ENCODE results near the gene EHD3. TPM values are rescaled to one million over a fixed set of nuclear protein-coding genes. Genes with fewer than 3 reads are reported as not detected.
A peak's percentile ranks its signal among the peaks of the same experiment; 100 is the strongest.

The EHD3 gene
- polyA plus RNA-seq, 3 donors: 22.0 to 37.8 (median 32.1) TPM

DNA sequence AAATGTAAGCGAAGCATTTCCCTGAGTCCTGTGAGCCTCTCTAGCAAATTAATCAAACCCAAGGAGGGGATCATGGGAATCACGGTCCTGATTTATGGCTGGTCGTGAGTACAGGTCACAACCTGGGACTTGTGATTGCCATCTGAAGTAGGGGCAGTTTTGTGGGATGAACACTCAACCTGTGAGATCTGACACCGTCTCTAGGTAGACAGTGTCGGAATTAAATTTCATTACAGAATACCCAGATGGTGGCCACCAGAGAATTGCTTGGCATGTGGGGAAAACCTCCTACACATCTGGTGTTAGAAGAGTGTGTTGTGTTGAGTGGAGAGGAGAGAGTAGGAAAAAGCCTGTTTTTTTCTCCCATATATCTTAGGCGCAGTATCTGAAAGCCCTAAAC lies 29.2 kb upstream of the EHD3 start:
- DNase-seq (ENCODE audit: extremely low read depth in 1 of 11, low read depth in 9 of 11, low spot score in 4 of 11): peak in 3 of 11 donors; percentile 6 to 43 (median 19)

DNA sequence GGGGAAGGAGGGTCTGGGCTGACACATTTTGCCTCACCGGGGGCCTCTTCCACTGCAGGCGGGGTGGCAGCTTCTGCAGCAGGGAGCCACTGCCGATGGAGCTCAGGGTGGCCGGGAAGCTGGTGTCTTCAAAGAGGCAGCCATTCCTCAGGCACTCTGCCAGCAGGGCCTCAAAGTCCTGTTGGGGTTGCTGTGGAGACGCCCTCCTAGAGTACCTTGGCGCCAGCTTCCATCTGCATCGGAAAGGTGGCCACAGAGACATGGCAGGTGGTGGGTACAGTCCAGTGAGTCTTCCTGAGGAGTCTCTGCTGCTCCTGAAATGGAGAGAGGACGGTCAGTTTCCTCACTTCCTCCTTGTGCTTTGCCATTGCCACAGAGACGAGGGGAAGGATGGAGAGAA lies 28.8 kb upstream of the EHD3 start:
- no peak for DNase-seq (ENCODE audit: extremely low read depth in 1 of 11, low read depth in 9 of 11, low spot score in 4 of 11)

DNA sequence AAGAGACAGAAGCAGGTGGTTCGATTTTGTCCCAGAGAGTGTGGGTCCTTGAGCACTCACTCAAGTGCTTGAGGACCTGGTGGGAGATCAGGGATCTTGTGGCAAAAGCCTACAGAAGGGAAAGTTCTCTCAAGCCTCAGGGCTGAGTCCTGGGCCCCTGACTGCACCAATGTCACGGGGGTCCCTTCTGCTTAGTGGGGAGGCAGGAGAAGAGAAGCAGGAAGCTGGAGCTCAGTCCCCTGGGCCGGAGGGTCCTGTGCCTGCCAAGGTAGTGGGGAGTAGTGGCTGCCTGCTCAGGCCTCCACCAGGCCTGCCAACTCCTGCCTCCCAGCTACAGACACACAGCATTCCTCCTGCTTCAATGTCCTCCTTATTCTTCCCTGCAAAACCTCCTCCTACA lies 28.3 kb upstream of the EHD3 start:
- DNase-seq (ENCODE audit: extremely low read depth in 1 of 11, low read depth in 9 of 11, low spot score in 4 of 11): no peak

DNA sequence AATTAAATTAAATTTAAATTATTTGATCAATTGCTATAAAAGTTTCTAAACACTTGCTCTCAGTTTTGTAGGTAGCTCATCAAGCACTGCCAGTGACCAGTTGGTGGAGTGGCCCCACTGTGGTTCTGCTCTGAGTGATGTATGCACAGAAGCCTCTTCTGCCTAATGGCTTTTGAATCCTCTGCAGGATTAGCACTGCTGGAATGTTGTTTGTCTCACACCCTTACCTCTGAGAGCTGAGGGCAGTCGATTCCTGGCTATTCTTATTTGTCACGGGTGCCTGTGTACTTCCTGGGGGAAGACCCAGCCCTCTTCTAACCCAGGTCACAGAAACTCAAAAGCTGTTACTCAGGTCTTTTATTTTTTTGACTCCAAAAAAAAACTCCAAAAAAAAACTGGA lies 26.2 kb upstream of the EHD3 start:
- DNase-seq (ENCODE audit: extremely low read depth in 1 of 11, low read depth in 9 of 11, low spot score in 4 of 11): no peak

DNA sequence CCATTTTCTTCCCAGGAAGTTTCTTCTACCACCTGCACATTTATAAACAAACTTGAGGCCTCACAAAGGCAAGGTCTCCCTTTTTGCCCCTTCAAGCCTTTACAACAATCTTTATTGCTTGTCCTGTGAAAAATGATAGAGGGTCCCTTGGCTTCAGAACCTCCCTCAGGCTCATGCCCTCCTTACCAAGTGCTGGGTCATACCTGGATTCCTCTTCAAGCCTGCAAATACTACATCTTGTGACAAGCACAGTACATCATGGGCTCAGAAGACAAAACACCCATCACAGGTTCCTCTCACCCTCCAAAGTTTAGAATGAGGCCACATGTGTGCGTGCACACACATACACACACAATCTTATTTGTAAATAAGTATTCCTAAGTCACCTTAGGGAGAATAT lies 25.7 kb upstream of the EHD3 start:
- DNase-seq (ENCODE audit: extremely low read depth in 1 of 11, low read depth in 9 of 11, low spot score in 4 of 11): no peak

DNA sequence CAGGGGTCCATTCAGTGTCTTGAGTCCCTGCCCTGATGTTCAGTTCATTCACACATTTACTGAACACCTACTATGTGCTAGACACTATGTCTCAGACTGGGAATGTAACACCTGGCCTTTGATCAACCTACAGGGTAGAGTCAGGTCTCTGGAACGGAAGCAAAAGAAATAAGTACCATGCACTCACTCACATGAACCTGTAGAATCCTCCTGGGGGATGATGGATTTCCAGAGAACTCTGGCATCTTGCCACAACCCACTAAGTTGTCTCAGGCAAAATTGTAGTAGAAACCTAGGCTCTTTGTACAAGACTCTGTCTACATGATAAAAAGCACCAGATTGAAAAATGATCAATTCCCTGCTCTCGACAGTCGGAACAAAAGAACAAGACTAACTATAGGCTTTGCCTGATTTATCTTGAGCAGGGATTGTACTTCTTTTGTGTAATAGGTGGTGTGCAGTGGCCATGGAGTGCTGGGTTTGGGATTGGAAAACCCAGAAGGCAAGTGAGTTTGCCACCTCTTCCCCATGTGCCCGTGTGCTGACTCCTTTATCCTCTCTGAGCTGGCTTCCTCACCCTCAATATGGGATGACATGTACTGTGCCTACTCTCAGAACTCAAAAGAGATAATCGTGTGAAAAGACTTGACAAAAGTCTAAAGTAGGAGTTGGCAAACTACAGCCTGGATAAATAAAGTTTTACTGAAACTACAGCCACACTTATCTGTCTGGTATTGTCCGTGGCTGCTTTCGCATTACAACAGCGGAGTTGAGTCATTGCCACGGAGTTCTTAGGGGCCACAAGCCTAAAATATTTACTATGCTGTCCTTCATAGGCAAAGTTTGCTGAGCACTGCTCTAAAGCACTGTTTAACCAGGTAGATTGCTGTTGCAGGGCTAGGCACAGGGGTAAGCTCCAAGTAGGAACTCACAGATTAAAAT lies 21.0 kb upstream of the EHD3 start:
- no peak for DNase-seq (ENCODE audit: extremely low read depth in 1 of 11, low read depth in 9 of 11, low spot score in 4 of 11)

DNA sequence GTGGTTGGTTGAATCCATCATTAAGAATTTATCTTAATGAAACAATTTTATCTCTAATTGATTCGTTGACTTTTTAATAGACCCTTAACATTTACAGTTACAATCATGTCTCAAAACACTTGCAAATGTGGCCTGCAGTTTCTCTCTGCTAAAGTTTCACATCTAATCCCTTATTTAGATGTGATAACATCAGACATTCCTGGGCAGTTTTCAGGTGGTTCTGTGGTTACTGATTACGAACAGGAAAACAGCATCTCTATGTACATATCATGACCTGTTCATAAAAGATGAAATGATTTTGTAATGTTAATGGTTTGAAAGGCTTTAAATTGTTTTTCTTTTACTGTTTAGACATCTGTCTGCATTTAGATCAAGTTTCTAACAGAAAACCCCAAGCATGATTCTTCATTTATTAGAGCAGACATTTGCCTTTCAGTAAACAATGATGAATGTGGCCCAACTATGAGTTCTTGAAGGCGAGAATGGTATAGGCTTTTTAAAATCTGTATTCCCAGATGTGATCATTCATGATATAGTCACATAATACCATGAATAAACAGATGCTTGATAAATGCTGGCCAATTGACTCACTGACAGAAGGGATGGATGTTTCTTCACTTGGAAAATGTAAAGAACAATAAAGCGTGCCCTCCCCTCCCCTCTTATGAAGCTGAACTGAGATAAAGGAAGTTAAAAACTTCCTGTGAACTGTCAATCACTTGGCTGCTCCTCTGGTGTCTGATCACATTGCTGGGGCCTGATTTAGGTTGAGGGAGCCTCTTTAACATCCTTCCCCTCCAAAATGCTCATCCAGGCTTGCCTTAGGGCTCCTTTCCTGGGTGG lies 20.1 kb upstream of the EHD3 start:
- no peak for DNase-seq (ENCODE audit: extremely low read depth in 1 of 11, low read depth in 9 of 11, low spot score in 4 of 11)

DNA sequence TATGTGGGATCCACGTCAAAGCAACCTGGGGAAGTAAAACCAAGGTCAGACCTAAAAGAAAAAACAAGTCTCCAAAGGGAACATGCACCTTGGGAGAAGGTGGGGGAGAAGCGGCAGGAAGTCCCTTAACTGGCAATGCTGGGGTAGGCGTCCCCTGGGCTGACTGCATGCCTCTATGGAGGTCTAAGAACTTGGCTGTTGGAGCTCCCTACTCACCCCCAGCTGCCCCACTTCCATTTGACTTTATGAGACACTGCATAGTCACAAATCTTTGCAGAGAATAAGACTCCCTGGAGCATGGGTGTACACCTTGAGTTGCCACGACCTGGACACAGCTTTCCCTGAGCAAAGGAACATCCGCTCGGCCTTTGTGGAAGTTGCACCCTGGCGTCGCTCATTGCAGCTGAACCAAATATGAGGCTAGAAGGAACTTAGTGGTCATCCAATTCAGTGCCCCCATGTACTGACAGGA lies 19.5 kb upstream of the EHD3 start:
- DNase-seq (ENCODE audit: extremely low read depth in 1 of 11, low read depth in 9 of 11, low spot score in 4 of 11): no peak

DNA sequence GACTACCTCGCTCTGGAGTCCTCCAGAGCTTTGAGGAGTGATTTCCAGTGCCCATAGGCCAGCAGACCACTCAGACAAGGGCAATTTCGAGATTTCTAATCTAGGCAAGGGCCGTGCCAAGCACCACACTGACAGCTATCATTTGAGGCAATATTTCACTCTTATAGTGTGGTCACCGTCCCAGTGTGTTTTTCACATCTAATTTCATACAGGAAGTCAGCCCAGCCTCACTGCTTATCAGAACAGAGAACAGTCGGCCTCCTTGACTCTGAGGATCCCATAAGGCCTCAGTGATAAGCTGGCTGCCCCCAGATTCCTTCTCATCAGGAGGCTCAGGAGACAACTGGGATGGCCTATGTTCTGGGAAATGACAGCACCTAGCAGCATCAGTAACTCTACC lies 17.2 kb upstream of the EHD3 start:
- no peak for DNase-seq (ENCODE audit: extremely low read depth in 1 of 11, low read depth in 9 of 11, low spot score in 4 of 11)

DNA sequence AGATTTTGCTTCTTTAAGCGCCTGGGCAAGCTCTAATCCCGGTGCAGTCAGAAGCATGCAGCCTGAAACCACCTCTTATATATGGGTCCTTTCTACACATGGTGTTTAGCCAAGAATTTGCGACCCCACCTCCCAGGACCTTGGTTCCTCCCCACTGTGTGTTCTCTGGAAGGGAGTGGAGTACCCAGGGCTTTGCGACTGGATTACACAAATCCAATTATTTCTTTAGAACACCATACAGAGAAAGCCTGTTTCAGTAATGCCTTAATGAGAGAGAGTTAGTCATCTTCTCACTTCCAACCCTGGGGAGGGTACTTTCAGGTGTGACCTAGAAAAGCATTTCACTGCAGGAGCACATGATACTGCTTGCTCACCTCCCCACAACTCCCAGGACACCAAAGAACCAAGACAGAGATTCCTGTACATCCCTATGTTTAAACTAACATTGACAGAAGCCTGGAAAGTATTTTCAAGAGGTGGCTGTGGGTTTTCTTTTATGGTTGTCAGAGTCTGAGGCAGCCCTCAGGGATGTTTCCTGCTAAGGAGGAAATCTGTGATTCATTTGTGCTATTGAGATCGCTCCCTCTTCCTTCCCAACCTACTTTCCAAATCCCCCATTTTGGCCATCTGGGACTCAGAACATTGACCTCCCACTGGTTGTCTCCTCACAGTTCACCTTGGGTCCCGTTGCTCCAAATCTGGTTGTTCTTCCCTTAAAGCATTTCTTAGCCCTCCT lies 16.3 kb upstream of the EHD3 start, which contains the start of gene CAPN14:
TSS of gene CAPN14 (minus strand) at position 51 of the 736 bp plus-strand sequence. CDS start 12,068 bp downstream, outside the sequence.
- DNase-seq (ENCODE audit: extremely low read depth in 1 of 11, low read depth in 9 of 11, low spot score in 4 of 11): no peak

DNA sequence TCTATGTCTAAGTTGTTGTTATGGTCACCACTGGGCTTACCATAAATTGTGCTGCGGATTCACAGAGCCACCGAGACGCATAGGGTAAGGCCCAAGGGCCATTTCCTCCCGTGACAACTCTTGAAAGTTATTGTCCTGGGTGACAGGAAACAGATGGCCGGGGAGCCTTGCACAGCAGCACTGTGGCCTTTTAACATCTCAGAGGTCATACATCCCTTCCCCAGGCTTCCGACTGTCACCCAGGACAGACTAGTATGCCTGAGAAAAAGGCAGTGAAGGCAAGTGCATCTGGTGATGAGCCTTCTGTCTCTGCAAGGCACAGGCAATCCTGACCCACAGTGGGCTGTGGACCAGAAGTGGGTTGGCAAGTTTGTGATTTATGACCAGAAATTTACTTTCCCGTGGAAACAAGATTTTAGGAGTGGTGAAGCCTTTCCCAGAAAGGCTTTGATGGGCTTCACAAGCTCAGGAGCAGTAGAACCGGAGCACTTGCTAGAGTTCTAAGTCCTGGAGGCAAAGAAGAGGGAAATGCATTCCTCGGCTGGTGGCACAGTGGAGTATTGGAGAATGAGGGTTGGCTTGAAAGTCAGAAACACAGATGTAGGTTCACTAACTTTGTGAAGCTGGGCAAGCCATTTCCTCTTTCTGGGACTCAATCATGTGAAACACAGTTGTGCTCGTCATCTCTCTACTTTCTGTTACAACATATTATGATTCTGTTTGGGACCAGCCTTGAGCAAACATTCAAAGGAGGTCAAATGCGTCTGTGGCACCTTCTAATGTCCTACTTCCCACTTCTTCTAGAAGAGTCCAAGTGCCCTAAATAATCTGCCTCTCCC lies 14.6 kb upstream of the EHD3 start:
- no peak for DNase-seq (ENCODE audit: extremely low read depth in 1 of 11, low read depth in 9 of 11, low spot score in 4 of 11)

DNA sequence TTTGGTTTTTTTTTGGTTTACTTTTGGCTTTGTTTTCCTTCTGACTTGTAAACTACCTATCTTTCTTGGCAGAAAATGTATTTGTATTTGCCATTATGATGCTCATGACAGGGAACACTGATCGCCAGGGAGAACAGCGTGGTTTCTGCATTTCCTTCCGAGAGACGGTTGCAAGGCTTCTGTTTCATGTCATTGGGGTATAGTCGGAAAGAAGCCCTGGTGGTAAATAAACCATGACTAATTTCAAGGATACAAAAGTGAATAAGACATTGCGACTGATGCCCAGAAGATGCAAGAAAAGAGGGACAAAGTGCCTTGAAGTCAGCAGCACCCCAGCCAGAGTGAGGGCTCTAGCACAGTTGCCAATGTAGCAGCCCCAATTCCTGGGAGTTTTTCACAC lies 12.4 kb upstream of the EHD3 start:
- no peak for DNase-seq (ENCODE audit: extremely low read depth in 1 of 11, low read depth in 9 of 11, low spot score in 4 of 11)

DNA sequence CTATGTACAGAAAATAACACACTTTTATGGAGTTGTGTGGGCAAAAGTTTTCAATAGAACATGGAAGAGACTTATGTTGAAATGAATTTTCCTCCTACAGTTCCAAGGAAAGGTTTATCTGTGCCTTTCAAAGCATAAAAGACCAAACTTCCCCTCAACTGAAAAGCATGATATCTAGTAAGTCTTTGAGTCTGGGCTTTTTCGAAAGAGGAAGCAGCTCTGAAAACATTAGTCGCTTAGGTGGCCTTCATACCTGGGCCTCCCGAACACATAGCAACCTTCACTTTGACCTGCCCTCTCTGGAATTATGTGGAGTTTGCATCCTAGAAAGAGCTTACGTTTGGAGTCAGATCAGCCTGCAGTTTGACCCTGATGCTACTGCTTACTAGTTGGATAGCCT lies 11.9 kb upstream of the EHD3 start:
- DNase-seq (ENCODE audit: extremely low read depth in 1 of 11, low read depth in 9 of 11, low spot score in 4 of 11): no peak

DNA sequence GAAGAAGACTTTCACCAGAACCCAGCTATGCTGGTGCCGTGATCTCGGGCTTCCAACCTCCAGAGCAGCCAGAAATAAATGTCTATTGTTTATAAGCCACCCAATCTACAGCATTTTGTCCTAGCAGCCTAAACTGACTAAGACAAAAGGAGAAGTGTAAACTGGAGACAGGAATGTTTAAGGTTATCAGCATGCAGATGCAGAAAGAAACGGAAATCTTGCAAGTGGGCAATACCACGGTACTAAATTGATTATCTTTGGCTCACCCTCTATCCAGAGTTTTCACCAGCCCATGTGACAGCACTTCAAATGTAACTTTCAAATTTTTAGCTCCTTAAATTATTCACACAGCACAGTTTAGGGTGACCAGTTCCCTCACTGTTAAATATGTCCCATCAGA lies 10.9 kb upstream of the EHD3 start:
- no peak for DNase-seq (ENCODE audit: extremely low read depth in 1 of 11, low read depth in 9 of 11, low spot score in 4 of 11)

DNA sequence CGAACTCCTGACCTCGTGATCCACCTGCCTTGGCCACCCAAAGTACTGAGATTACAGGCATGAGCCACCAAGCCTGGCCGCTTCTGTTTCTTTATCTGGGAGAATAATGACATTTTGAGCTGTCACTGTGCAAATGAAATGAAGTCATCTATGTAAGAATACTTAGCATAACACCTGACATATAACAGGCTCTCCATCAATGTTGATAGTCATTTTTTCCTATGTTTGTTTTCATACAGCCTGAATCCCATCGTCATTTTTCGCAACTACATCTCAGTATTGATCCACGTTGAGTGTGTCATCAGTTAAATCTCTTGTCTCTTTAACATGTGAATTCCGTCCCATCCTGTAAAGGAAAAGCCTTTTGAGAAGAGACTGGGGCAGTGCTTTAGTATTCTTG lies 10.2 kb upstream of the EHD3 start:
- DNase-seq (ENCODE audit: extremely low read depth in 1 of 11, low read depth in 9 of 11, low spot score in 4 of 11): no peak

DNA sequence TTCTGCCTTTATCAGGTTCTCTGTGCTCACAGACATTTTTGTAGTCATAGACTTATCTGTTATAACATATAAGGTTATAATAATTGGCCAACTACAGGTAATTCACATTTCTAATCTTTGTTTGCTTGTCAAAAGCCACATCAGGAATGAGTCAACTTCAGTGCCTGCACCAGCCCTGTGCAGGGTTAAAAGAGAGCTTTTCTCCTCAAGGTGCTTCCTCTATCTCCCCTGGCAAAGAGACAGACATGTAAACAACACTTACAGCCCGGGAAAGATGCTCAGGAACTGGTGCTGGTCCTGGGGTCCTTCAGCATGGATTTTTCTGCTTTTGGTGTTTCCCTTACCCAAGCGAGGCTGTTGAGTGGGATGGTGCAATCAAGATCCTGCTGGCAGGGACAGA lies 7.7 kb upstream of the EHD3 start:
- DNase-seq (ENCODE audit: extremely low read depth in 1 of 11, low read depth in 9 of 11, low spot score in 4 of 11): no peak

DNA sequence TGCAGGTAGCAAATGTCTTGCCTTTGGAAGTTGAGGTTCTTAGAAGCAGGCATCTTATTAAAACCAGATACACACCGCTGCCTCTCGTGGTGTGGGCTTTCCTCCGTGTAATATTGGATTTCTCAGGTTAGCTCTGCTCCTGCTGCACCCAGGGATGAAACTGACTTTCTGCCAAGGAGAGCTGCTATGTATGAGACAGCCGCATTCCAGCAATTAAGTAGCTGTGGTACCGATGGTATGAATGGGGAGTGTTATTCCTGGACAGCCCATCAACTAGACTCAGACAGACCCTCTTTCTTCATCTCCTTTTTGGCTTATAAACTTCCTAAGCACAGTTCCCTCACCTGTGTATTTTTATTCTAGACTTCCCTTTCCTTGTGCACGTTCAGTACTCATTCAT lies 6.8 kb upstream of the EHD3 start:
- no peak for DNase-seq (ENCODE audit: extremely low read depth in 1 of 11, low read depth in 9 of 11, low spot score in 4 of 11)

DNA sequence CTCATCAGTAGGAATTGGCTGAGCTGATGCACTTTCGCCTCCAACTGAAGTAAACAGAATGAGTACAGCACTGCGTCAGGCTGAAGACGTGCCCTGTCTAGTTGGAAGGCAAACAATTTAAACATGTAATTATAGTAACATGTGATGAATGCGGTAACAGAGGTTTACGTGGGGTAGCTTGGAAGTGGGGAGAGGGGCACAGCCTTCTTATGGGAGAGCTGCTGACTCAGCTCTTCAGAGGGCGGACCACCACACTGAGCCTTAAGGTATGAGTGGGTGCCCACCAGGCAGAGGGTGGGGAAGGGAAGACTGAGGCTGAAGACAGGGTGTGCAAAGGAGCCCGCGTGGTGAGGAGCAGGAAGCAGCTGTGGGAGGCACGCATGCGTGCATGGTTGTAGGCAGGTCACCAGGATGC lies 6.2 kb upstream of the EHD3 start:
- DNase-seq (ENCODE audit: extremely low read depth in 1 of 11, low read depth in 9 of 11, low spot score in 4 of 11): no peak
